WTC11 (cell line): ENCODE results near the gene ZNF609. TPM values are rescaled to one million over a fixed set of nuclear protein-coding genes. Genes with fewer than 3 reads are reported as not detected.

Experiments
- ATAC-seq: fragments of 200-7000 bp; cut with Tn5 transposase; 2 replicates; pipeline ENCODE4 v1.10.0; 2021; ENCODE audit warnings: mild to moderate bottlenecking, moderate library complexity
- CTCF ChIA-PET: fragments of 300-600 bp; sonication (Branson Sonifier 250); formaldehyde crosslinking; loops from one replicate; lab custom pipeline; 2021; ENCODE audit warnings: antibody characterized with exemption; lab: Charles Lee
- POLR2A ChIA-PET: fragments of 350-600 bp; sonication (Branson Sonifier 250); formaldehyde crosslinking; loops from one replicate; lab custom pipeline; 2021; ENCODE audit warnings: antibody characterized with exemption; lab: Charles Lee
- DNase-seq: peaks from one replicate; pipeline ENCODE4 v3.0.0; 2021; ENCODE audit warnings: low spot score
- H3K27ac Mint-ChIP-seq: 2 replicates; pipeline ENCODE4 v1.8.0; 2021; ENCODE audit warnings: mixed read lengths
- H3K27me3 Mint-ChIP-seq: 2 replicates; pipeline ENCODE4 v1.8.0; 2021; ENCODE audit warnings: low read depth, mild to moderate bottlenecking, moderate library complexity, mixed read lengths
- H3K36me3 Mint-ChIP-seq: 2 replicates; pipeline ENCODE4 v1.8.0; 2021; ENCODE audit warnings: mixed read lengths
- H3K4me1 Mint-ChIP-seq: 2 replicates; pipeline ENCODE4 v1.8.0; 2022; ENCODE audit warnings: mixed read lengths
- H3K4me3 Mint-ChIP-seq: 2 replicates; pipeline ENCODE4 v1.8.0; 2021; ENCODE audit warnings: mild to moderate bottlenecking, moderate library complexity, mixed read lengths
- H3K9me3 Mint-ChIP-seq: 2 replicates; pipeline ENCODE4 v1.8.0; 2021; ENCODE audit warnings: mixed read lengths
- CREM ChIP-seq: sonication (generic); formaldehyde crosslinking; IDR thresholded peaks from 2 replicates; pipeline ENCODE4 v1.8.1; 2022; ENCODE audit warnings: mild to moderate bottlenecking, missing genetic modification reagents, moderate library complexity
- ELF4 ChIP-seq: sonication (generic); formaldehyde crosslinking; IDR thresholded peaks from 2 replicates; pipeline ENCODE4 v1.8.1; 2022; ENCODE audit warnings: low read depth, mild to moderate bottlenecking, moderate library complexity, missing genetic modification reagents
- ETV6 ChIP-seq: sonication (generic); formaldehyde crosslinking; IDR thresholded peaks from 2 replicates; pipeline ENCODE4 v1.8.1; 2022; ENCODE audit warnings: mild to moderate bottlenecking, missing genetic modification reagents
- FOXK1 ChIP-seq: sonication (generic); formaldehyde crosslinking; IDR thresholded peaks from 2 replicates; pipeline ENCODE4 v1.8.0; 2022; ENCODE audit warnings: mild to moderate bottlenecking, moderate library complexity, missing genetic modification reagents
- GRHL2 ChIP-seq: fragments of 250-450 bp; sonication (Bioruptor Pico); IDR thresholded peaks from 2 replicates; pipeline ENCODE4 v1.8.0; 2022; ENCODE audit warnings: mild to moderate bottlenecking, moderate library complexity; ENCODE audit not compliant: insufficient replicate concordance, severe bottlenecking
- IRF2 ChIP-seq: sonication (generic); formaldehyde crosslinking; IDR thresholded peaks from 2 replicates; pipeline ENCODE4 v1.8.0; 2022; ENCODE audit warnings: low read depth, missing genetic modification reagents, borderline replicate concordance
- NR2C2 ChIP-seq: sonication (generic); formaldehyde crosslinking; IDR thresholded peaks from 2 replicates; pipeline ENCODE4 v1.8.0; 2022; ENCODE audit warnings: mild to moderate bottlenecking, missing genetic modification reagents
- SMAD3 ChIP-seq: sonication (generic); formaldehyde crosslinking; IDR thresholded peaks from 2 replicates; pipeline ENCODE4 v1.8.0; 2022; ENCODE audit warnings: missing genetic modification reagents, mild to moderate bottlenecking, borderline replicate concordance
- ZNF263 ChIP-seq: sonication (generic); formaldehyde crosslinking; IDR thresholded peaks from 2 replicates; pipeline ENCODE4 v1.8.1; 2022; ENCODE audit warnings: low read depth, mild to moderate bottlenecking, moderate library complexity, missing genetic modification reagents
- ZNF317 ChIP-seq: sonication (generic); formaldehyde crosslinking; IDR thresholded peaks from 2 replicates; pipeline ENCODE4 v1.8.1; 2023; ENCODE audit warnings: low read depth, mild to moderate bottlenecking, moderate library complexity, missing genetic modification reagents, borderline replicate concordance
- total RNA-seq: library from RNA; stranded (reverse); gene quantifications from 3 replicates; pipeline ENCODE4 v1.2.3, GENCODE V29; 2021
- TF ChIP-seq, protein P1 (sequence below): sonication (generic); formaldehyde crosslinking; IDR thresholded peaks from 2 replicates; pipeline ENCODE4 v1.8.0; 2023; ENCODE audit warnings: missing genetic modification reagents, mild to moderate bottlenecking, borderline replicate concordance
- TF ChIP-seq, protein P2 (sequence below): sonication (generic); formaldehyde crosslinking; IDR thresholded peaks from 2 replicates; pipeline ENCODE4 v1.8.1; 2022; ENCODE audit warnings: low read depth, mild to moderate bottlenecking, moderate library complexity, missing genetic modification reagents, borderline replicate concordance
- TF ChIP-seq, protein P3 (sequence below): sonication (generic); formaldehyde crosslinking; IDR thresholded peaks from 2 replicates; pipeline ENCODE4 v1.8.1; 2023; ENCODE audit warnings: mild to moderate bottlenecking, missing genetic modification reagents, borderline replicate concordance
- TF ChIP-seq, protein P4 (sequence below): sonication (generic); formaldehyde crosslinking; IDR thresholded peaks from 2 replicates; pipeline ENCODE4 v1.8.1; 2022; ENCODE audit warnings: low read depth, missing genetic modification reagents, borderline replicate concordance
- TF ChIP-seq, protein P5 (sequence below): sonication (generic); formaldehyde crosslinking; IDR thresholded peaks from 2 replicates; pipeline ENCODE4 v1.8.1; 2023; ENCODE audit warnings: mild to moderate bottlenecking, missing genetic modification reagents
- TF ChIP-seq, protein P6 (sequence below): fragments of 250-450 bp; sonication (Bioruptor Pico); IDR thresholded peaks from 2 replicates; pipeline ENCODE4 v2.1.2; 2022; ENCODE audit warnings: mild to moderate bottlenecking, moderate library complexity

Gene ZNF609
- total RNA-seq, 1 experiment from 2014 or later, result 47.4 TPM

DNA sequence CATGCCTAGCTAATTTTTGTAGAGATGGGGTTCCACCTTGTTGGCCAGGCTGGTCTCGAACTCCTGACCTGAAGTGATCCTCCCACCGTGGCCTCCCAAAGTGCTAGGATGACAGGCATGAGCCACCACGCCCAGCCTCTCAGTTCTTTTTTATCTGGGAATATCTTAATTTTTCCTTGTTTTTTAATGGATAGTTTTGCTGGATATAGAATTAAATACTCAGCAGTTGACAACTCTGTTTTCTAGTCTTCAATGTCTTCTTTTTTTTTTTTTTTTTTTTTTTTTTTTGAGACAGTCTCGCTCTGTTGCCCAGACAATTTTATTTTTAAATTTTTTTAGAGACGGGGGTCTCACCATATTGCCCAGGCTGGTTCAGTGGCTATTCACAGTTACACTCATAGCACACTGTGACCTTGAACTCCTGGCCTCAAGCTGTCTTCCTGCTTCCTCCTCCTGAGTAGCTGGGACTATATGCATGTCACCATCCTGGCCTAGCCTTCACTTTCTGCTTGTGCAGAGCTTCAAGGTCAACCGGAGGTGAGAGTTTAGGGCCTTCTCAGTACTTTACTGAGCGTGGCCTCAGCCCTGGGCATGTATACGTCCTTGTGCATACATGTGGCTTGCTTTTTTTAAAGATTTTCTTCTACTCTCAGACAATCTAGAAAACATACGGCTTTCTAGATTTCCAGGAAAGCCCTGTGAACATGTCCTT, 120.5 kb downstream of the ZNF609 start:
- peaks cover 7% of the 10 kb centered on the region for H3K9me3 Mint-ChIP-seq
- no peak for TF ChIP-seq ETV6
- no peak for TF ChIP-seq GRHL2 (CRISPR knock-in tag)
- no peak for TF ChIP-seq ZNF317 (CRISPR knock-in tag)
- TF ChIP-seq SMAD3 (CRISPR knock-in tag), result no peak
- no peak for TF ChIP-seq NR2C2 (CRISPR knock-in tag)
- TF ChIP-seq, protein P1, sequence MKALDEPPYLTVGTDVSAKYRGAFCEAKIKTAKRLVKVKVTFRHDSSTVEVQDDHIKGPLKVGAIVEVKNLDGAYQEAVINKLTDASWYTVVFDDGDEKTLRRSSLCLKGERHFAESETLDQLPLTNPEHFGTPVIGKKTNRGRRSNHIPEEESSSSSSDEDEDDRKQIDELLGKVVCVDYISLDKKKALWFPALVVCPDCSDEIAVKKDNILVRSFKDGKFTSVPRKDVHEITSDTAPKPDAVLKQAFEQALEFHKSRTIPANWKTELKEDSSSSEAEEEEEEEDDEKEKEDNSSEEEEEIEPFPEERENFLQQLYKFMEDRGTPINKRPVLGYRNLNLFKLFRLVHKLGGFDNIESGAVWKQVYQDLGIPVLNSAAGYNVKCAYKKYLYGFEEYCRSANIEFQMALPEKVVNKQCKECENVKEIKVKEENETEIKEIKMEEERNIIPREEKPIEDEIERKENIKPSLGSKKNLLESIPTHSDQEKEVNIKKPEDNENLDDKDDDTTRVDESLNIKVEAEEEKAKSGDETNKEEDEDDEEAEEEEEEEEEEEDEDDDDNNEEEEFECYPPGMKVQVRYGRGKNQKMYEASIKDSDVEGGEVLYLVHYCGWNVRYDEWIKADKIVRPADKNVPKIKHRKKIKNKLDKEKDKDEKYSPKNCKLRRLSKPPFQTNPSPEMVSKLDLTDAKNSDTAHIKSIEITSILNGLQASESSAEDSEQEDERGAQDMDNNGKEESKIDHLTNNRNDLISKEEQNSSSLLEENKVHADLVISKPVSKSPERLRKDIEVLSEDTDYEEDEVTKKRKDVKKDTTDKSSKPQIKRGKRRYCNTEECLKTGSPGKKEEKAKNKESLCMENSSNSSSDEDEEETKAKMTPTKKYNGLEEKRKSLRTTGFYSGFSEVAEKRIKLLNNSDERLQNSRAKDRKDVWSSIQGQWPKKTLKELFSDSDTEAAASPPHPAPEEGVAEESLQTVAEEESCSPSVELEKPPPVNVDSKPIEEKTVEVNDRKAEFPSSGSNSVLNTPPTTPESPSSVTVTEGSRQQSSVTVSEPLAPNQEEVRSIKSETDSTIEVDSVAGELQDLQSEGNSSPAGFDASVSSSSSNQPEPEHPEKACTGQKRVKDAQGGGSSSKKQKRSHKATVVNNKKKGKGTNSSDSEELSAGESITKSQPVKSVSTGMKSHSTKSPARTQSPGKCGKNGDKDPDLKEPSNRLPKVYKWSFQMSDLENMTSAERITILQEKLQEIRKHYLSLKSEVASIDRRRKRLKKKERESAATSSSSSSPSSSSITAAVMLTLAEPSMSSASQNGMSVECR (CRISPR knock-in tag), result no peak
- TF ChIP-seq, protein P2, sequence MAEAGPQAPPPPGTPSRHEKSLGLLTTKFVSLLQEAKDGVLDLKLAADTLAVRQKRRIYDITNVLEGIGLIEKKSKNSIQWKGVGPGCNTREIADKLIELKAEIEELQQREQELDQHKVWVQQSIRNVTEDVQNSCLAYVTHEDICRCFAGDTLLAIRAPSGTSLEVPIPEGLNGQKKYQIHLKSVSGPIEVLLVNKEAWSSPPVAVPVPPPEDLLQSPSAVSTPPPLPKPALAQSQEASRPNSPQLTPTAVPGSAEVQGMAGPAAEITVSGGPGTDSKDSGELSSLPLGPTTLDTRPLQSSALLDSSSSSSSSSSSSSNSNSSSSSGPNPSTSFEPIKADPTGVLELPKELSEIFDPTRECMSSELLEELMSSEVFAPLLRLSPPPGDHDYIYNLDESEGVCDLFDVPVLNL (CRISPR knock-in tag), result no peak
- TF ChIP-seq CREM (CRISPR knock-in tag), result no peak
- TF ChIP-seq IRF2 (CRISPR knock-in tag), result no peak
- no peak for TF ChIP-seq FOXK1 (CRISPR knock-in tag)
- H3K4me3 Mint-ChIP-seq, result no peak overlapping the region
- H3K27ac Mint-ChIP-seq, result no peak overlapping the region
- CTCF ChIA-PET, result interaction anchor here (0.6 kb wide), 1 partner anchor 71 kb away, joined by 3 read pairs; no protein-coding TSS in a partner anchor
- H3K27me3 Mint-ChIP-seq, result no peaks in the 10 kb centered on the region; the same call in 1 of the 2 replicates
- ATAC-seq (no peak; the same call in 1 of the 2 replicates), DNase-seq (no peak)
- H3K36me3 Mint-ChIP-seq, result peaks cover 10% of the 10 kb centered on the region
- H3K4me1 Mint-ChIP-seq, result peaks cover 18% of the 10 kb centered on the region
- POLR2A ChIA-PET, result no interaction called here

DNA sequence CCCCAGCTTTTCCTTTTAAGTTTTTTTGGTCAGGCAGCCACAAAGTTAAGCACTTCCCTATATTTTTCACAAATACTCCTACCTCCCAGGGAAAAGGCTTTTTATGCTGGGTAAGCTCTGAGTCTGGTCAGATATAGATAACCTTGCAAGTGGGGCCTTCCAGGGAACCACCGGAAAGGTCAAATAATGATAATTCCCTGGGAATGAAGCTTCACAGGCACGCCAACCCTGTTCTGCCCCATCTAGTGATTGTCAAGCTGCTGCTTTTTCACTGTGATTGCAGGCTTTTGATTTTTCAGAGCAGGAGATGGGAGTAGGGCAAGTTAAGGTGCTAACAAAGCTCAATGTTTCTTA, 121.0 kb downstream of the ZNF609 start:
- ChIA-PET CTCF (interaction anchor here (0.6 kb wide), 1 partner anchor 71 kb away, joined by 3 read pairs; no protein-coding TSS in a partner anchor), POLR2A (no interaction called here)
- no peak for ATAC-seq
- Mint-ChIP-seq H3K4me3 (no peak overlapping the region), H3K36me3 (peaks cover 10% of the 10 kb centered on the region), H3K4me1 (peaks cover 21% of the 10 kb centered on the region), H3K27me3 (no peaks in the 10 kb centered on the region; the same call in 1 of the 2 replicates), H3K27ac (no peak overlapping the region), H3K9me3 (peaks cover 7% of the 10 kb centered on the region)
- DNase-seq, result no peak
- TF ChIP-seq ZNF263 (CRISPR knock-in tag) (no peak), ZNF317 (CRISPR knock-in tag) (no peak), ELF4 (CRISPR knock-in tag) (no peak), NR2C2 (CRISPR knock-in tag) (no peak), FOXK1 (CRISPR knock-in tag) (no peak)
- TF ChIP-seq, protein P3, sequence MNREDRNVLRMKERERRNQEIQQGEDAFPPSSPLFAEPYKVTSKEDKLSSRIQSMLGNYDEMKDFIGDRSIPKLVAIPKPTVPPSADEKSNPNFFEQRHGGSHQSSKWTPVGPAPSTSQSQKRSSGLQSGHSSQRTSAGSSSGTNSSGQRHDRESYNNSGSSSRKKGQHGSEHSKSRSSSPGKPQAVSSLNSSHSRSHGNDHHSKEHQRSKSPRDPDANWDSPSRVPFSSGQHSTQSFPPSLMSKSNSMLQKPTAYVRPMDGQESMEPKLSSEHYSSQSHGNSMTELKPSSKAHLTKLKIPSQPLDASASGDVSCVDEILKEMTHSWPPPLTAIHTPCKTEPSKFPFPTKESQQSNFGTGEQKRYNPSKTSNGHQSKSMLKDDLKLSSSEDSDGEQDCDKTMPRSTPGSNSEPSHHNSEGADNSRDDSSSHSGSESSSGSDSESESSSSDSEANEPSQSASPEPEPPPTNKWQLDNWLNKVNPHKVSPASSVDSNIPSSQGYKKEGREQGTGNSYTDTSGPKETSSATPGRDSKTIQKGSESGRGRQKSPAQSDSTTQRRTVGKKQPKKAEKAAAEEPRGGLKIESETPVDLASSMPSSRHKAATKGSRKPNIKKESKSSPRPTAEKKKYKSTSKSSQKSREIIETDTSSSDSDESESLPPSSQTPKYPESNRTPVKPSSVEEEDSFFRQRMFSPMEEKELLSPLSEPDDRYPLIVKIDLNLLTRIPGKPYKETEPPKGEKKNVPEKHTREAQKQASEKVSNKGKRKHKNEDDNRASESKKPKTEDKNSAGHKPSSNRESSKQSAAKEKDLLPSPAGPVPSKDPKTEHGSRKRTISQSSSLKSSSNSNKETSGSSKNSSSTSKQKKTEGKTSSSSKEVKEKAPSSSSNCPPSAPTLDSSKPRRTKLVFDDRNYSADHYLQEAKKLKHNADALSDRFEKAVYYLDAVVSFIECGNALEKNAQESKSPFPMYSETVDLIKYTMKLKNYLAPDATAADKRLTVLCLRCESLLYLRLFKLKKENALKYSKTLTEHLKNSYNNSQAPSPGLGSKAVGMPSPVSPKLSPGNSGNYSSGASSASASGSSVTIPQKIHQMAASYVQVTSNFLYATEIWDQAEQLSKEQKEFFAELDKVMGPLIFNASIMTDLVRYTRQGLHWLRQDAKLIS (CRISPR knock-in tag), result no peak
- TF ChIP-seq, protein P4, sequence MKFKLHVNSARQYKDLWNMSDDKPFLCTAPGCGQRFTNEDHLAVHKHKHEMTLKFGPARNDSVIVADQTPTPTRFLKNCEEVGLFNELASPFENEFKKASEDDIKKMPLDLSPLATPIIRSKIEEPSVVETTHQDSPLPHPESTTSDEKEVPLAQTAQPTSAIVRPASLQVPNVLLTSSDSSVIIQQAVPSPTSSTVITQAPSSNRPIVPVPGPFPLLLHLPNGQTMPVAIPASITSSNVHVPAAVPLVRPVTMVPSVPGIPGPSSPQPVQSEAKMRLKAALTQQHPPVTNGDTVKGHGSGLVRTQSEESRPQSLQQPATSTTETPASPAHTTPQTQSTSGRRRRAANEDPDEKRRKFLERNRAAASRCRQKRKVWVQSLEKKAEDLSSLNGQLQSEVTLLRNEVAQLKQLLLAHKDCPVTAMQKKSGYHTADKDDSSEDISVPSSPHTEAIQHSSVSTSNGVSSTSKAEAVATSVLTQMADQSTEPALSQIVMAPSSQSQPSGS (CRISPR knock-in tag), result no peak
- TF ChIP-seq, protein P5, sequence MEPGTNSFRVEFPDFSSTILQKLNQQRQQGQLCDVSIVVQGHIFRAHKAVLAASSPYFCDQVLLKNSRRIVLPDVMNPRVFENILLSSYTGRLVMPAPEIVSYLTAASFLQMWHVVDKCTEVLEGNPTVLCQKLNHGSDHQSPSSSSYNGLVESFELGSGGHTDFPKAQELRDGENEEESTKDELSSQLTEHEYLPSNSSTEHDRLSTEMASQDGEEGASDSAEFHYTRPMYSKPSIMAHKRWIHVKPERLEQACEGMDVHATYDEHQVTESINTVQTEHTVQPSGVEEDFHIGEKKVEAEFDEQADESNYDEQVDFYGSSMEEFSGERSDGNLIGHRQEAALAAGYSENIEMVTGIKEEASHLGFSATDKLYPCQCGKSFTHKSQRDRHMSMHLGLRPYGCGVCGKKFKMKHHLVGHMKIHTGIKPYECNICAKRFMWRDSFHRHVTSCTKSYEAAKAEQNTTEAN, result no peak
- TF ChIP-seq, protein P2 (CRISPR knock-in tag), result no peak
- TF ChIP-seq, protein P6, sequence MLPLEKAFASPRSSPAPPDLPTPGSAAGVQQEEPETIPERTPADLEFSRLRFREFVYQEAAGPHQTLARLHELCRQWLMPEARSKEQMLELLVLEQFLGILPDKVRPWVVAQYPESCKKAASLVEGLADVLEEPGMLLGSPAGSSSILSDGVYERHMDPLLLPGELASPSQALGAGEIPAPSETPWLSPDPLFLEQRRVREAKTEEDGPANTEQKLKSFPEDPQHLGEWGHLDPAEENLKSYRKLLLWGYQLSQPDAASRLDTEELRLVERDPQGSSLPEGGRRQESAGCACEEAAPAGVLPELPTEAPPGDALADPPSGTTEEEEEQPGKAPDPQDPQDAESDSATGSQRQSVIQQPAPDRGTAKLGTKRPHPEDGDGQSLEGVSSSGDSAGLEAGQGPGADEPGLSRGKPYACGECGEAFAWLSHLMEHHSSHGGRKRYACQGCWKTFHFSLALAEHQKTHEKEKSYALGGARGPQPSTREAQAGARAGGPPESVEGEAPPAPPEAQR (CRISPR knock-in tag), result no peak
